NCI-H748 (cell line): ENCODE data around the gene MYOC.
"Not testable (repeated sequence)": the region's sequence is repeated elsewhere in the genome, so short reads cannot be mapped to it uniquely, and the experiment has no call there.

Source experiments
- DNase-seq: peaks from one replicate; lab custom pipeline; 2025; ENCODE audit not compliant: unreplicated experiment; lab: John Stamatoyannopoulos, UW

Gene MYOC

DNA sequence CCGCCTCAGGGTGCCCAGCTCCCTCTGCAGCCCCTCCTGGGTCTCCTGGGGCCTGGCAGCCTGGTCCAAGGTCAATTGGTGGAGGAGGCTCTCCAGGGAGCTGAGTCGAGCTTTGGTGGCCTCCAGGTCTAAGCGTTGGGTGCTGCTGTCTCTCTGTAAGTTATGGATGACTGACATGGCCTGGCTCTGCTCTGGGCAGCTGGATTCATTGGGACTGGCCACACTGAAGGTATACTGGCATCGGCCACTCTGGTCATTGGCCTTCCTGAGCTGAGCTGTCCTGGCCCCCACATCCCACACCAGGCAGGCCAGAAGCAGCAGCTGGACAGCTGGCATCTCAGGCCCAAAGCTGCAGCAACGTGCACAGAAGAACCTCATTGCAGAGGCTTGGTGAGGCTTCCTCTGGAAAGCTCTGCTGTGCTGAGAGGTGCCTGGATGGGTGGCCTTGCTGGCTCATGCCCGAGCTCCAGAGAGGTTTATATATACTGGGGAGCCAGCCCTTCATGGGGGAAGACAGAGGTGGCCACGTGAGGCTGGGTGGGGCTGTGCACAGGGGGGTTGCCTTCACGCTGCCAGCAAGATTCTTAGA is at the start of gene MYOC:
Gene MYOC (minus strand): TSS at position 455 of the 589 bp plus-strand sequence. CDS start 77 bp downstream, at position 378.
- DNase-seq: no peak

DNA sequence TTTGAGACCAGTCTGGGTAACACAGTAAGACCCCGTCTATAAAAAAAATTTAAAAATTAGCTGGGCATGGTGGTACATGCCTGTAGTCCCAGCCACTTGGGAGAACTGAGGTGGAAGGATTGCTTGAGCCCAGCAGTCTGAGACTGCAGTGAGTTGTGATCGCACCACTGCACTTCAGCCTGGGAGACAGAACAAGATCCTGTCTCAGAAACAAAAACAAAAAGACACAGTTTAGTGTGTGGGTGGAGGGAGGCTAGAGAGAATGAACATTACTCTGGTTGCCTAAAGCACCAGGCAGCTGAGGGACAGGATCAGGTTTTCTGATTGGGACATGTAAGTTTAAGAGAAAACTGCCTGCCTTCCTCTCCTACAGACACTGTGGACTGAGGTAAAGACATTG is 47.0 kb upstream of the MYOC start:
- no peak for DNase-seq

DNA sequence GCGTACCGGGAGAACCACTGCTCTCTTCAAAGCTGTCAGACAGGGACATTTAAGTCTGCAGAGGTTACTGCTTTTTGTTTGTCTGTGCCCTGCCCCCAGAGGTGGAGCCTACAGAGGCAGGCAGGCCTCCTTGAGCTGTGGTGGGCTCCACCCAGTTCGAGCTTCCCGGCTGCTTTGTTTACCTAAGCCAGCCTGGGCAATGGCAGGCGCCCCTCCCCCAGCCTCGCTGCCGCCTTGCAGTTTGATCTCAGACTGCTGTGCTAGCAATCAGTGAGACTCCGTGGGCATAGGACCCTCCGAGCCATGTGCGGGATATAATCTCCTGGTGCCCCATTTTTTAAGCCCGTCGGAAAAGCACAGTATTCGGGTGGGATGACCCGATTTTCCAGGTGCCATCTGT is 43.3 kb upstream of the MYOC start:
- not testable (repeated sequence) for DNase-seq

DNA sequence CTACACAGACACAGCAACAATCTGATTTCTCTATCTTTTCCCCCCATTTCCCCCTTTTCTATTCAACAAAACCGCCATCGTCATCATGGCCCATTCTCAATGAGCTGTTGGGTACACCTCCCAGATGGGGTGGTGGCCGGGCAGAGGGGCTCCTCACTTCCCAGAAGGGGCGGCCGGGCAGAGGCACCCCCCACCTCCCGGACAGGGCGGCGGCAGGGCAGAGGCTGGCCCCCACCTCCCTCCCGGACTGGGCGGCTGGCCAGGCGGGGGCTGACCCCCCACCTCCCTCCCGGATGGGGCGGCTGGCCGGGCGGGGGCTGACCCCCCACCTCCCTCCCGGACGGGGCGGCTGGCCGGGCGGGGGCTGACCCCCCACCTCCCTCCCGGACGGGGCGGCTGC is 41.1 kb upstream of the MYOC start:
- not testable (repeated sequence) for DNase-seq

DNA sequence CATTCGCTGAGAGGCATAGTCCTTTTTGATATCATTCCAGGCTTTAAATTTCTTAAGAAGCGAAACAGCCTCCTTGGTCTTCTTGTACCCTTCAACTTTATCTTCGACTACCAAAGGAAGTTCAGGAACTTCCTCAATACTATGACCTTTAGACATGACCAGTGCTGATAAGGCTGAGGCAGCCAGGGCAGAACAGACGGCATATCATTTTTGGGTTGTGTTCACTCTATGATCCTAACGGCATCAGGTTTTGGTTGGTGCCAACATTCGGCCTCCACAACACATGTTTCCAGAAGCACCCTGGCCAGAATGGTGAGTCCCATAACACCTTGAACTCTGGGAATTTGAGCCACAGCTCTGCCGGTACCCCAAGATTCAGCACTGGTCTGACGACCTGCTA is 31.4 kb upstream of the MYOC start:
- DNase-seq: no peak

DNA sequence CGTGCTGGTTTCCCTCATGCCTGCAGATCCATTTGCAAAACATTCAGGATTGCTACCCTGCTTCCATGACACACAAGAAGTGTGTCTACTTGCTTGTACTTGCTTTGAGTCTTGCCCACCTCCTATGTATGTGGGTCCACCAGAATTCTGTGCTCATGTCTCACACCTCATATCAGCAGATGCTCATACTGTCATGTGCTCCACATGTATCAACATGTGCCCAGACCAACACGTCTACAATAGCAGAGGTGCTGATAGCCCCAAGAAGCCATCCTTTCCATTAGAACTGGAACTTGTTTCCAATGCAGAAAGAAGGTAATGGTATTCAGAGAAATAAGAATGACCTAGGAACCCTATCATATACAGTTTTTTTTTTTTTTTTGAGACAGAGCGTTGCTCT is 27.9 kb upstream of the MYOC start:
- no peak for DNase-seq

DNA sequence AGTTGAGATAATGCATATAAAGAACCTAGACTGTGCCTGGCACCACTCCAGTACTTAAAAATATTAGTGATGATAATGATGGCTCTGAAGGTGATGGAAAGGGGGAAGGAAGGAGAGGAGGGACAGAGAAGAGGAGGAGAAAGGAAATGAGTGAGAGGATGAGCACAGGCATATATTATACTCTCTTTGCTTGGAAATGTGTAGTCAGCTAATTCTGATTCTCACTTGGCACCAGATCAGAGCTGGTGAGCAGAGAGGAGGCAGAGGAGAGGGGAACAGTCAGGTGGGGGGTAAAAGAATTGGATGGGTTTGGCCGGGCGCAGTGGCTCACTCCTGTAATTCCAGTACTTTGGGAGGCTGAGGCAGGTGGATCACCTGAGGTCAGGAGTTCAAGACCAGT is 24.3 kb upstream of the MYOC start:
- no peak for DNase-seq

DNA sequence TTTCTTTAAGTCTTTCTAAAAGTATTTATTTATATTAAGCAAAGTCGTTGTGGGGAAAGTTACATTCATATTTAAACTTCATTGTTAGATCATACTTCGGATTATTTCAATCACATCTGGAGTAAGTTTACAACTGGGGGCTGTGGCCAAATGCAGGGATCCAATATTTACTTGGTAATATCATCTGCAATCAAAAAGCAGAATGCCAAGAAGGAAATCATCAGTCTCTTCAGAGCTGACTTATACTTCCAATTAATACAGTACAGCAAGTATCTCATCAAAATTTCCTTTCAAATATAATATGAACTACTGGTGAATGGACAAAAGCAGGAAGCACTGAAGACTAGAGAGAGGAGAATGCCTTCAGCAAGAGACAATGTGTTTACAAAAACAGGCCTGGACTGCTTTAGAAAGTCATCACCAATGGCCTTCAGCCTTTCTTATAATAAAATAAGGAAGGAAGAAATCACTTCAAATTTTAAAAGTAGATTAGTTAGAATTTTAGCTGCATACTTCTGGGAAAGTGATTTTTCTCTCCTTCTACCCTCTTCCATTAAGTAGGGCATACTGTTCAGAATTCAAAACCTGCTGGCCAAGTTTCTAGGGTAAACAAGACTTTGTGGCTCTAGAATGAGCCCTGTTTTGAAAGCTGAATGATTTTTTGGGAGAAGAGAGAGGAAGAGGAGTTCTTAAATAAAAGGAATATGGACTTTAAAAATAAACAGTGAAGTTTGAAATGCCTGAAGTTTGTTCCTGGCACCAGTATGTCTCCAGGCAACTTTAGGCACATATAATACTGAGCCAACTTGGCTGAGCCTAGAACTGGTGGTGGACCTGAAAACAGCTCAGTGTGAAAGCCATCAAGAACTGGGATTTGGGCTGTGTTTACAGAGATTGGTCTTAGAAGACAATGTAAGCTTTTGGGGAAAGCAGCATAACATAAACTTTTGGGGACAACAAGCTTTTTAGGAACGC is 22.2 kb upstream of the MYOC start:
- DNase-seq: no peak

DNA sequence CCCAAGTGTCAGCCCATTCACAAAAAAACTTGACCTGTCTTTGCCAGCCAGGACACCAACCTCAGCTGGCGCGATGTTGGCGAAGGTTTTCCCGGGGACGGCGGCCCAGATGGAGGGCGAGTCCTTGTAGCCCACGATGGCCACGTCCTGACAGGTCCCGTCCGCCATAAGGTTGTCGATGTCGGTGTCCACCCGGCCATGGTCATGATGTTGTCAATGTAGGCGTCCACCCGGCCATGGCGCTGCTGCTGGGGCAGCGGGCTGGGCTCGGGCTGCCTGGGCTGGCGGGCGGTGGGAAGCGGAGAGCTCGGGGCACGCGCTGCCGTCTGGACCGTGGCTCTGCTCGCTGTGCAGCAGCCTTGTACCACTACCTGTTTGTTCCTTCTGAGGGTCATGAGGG is 18.3 kb upstream of the MYOC start:
- DNase-seq: no peak

DNA sequence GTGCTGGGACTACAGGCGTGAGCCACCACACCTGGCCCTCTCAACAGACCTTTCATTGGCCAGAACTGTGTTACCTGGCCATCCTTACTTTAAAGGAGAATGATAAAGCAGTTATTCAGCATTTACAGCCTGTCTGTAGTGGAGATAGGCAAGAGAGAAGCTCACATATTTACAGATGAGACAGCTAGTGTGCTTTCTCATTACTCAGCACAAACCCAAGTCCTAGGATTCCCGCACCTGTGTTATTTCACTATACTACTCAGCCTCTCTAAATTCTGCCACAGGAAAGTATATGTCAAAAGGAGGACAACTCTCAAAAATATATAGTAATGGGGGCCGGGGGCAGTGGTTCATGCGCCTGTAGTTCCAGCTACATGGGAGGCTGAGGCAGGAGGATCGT is 15.9 kb upstream of the MYOC start:
- no peak for DNase-seq

DNA sequence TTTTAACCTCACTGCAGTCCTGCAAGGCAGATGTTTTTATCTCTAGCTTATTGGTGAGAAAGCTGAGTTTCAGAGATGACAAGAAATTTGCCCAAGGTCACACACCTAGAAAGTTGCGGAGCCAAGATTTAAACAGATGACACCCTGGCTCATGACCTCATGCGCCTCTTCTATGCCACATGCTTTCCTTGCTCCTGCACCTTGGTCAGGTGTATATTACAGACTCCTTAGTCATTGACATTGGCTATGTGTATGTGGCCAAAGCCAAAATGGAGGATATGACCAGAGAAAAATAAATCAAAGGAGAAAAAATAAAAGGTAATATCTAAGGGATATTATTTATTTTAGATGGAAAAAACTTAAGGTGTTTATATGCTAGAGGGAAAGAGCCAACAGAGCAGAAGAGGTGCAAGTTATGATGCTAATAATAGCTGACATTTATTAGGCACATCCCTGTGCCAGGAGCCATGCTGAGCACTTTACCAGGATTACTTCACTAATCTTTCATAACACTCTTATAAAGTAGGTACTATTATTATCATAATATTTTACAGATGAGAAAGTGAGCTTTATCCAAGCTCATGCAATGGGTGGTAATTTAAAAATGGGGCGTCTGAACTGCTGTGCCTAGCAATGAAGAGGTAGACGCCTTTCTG is 13.8 kb upstream of the MYOC start:
- DNase-seq: no peak

DNA sequence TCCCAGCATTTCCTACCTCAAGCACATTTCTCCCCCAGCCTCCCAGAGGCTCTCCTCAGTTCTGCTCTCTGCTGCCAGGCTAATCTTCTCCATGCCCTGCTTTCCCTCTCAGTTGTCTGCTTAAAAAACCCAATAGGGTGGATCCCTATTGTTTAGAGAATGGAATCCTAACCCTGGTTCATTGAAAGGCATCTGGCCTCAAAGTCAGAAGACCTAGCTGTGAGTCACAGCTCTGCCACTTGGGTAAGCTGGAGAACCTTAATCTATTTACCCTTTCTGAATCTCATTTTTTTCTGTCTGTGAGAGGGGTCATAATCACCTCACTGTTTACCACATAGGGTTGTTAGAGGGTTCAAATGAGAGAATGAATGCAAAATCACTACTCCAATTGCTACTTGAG is 12.5 kb upstream of the MYOC start:
- no peak for DNase-seq

DNA sequence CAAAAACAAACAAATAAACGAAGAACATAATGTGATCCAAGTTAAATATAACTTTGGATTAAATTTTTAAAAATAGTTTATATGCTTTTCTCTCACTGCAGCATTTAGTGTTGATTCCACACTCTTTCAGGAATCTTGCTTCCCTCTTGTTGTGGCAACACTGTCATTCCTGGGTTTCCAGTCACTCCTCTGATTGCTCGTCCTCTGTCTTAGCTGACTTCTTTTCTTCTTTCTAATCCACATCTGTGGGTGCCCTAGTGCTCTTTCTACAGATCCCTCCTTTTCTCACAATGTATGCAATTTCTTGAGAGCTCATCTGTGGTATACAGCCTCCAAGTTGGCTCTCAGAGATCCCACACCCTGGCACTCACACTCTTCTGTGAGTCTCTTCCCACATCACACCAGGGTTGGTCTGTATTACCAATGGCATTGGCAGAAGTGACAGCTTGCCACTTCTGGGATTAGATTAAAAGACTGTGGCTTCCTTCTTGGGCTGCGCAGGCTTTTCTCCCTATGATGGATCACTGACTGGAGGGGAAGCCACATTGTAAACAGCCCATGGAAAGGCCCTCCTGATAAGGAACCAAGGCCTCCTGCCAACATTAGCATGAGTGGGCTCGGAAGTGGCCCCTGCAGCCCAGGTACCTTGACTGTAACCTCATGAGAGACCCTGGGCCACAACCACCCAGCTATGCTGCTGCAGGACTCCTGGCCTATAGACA is 11.5 kb upstream of the MYOC start:
- DNase-seq: no peak

DNA sequence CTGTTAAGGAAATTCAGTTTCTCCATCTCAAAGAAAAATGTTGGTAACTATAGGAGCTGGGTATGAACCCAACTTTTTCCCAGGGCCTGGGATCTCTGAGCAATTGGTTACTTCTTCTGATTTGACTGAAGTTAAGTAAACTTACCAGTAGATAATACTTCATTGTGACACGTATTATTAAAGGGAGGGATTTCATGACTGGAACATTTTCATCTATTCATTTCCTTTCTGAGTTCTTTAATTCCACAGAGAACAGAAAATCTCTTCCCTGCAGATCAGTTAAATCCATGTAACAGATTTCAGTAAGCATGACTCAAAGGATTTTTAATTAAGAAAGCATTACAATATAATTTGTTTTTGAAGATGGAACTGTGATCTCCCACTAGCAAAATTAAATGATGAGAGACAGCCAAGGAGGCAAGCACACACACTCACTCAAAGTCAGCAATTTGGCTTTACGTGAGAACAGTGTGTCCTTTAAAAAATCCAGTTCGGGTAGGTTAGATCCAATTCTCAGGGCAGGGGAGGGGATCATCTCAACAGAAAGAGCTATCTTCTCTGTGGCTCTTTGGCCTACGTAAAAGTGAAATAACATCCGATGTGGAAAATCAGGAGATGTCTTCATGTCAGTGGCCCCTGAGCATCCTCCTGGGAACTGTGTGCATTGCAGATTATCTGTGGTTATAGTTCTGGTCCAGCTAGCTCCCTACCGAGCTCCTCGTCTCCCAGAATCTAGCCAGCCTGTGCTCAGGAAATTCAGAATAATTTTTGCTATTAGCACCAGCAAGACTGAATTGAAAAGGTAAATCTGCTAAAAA is 10.8 kb upstream of the MYOC start:
- DNase-seq: no peak

DNA sequence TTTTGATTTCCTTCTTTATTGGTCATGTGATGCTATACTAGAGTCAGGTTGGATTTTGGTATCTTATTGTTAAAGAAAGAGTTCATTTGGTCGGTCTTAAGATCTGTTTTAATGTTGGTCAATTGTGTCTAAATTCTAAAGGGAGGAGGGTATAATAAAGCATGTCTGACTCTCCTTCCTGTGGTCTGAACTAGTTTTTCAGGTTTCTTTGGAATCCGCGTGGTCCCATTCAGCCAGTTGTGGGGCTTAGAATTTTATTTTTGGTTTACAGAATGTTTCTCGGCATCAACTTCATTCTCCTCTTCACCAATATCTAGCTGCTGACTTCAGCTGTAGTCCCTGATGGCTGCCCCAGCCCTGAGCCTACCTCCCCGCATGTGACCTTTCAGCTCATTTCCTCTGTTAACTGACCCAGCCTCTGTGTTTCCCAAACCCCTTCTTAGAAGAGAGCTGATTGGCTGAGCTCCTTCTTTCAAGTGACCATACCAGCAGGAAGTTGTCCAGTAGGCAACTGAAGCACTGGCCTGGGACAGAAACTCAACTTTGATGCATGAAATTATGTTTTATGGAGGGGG is 8.7 kb upstream of the MYOC start:
- DNase-seq: no peak

DNA sequence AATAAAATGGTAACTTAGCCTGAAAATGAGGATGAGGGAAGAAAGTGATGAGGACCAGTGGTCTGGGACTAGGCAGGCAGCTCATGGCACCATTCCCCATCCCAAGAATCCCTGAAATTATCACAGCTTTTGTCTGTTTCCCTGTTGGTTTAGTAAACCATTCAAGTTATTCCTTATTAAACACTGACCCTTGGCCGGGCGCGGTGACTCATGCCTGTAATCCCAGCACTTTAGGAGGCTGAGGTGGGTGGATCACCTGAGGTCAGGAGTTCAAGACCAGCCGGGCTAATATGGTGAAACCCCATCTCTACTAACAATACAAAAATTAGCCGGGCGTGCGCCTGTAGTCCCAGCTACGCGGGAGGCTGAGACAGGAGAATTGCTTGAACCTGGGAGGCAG is 3.7 kb upstream of the MYOC start:
- not testable (repeated sequence) for DNase-seq

DNA sequence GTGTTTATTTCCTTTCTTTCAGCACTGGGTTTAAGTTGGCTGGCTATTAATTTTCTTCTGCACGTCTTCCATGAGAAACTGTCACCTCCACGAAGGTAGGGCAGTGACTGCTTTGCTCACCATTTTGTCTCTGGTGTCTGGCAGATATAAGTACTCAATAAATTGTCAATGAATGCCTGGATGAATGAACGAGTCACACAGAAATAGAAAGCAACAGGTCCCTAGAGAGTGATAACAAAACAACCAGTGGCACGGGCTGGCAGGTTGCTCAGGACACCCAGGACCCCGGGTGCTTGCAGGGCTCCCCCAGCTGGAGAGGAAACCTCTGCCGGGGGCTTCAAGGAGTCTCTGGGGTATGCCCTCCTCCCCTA is 3.2 kb upstream of the MYOC start:
- DNase-seq: no peak

DNA sequence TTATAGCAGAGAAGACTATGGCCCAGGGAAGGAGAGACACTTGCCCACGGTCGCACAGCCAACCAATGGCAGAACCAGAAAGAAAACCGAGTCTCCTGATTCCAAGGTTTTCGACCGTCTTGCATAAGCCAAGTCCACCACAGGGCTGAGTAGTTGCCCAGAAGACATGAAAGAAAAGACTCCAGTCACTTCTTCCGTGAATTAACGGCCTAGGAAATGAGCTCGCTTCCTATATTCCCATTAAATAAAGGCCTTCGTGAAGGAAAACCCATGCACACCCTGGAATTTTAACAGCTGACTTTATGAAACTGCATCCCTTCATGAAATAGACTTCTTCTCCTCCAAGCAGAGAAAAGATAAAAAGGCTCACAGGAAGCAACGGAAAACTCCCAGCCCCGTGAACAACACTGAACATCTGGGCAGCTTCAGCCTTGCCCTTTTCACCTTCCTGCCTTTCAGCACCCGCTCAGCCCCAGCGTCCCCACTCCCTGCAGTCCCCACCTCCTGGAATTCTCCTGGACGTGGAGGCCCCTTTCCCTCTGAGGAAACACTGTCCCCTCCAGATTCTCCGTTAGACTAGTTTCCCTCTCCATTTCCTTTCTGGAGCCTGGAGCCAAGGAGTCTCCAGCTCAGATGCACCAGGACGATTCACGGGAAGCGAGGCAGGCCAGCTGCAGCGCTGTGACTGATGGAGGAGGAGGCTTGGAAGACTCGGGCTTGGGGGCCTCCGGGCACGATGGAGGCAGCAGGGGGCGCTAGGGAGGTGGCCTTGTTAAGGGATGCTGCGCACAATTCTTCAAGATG is 2.7 kb upstream of the MYOC start:
- peak; percentile 11 for DNase-seq

DNA sequence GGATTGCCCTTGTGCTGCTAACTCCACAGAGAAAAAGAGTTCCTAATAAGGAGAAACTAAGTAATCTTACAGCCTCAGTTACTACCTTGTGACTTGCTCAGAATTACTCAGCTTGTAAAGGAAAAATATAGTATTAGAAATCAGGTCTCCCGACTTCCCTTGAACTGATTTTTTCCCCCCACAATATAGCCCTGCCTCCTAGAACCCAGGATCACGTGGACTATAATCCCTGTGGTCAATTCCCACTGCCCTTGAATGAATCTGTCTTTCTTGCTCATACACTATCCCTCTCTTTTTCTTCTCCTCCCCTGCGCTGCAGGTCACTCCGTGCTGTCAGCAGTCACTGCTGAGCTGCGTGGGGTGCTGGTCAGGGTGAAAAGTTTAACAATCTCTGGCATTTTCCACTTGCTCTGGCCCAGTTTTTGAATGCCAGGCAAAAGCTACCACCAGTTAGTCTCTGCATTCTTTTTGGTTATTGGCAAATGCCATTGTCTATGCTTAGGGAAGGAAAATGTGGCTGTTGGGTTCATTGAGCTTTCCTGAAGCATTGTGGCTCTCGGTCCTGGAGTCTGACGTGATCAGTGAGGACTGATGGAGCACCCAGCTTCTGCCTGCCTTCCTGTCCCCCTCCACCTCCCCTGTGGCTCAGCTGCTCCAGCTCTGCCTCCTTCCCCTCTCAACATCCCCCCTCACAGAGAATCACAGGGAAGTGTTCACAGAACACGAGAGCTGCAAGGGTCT is 1.9 kb upstream of the MYOC start:
- DNase-seq: no peak
